Activated naive CD4-positive, alpha-beta T cell treated with anti-CD3 and anti-CD28 coated beads, Interleukin-2, amount 50 U/mL, for 24 hours (primary cell): ENCODE results near the gene TMEM145.
"Not testable (repeated sequence)": the region's sequence is repeated elsewhere in the genome, so short reads cannot be mapped to it uniquely, and the experiment has no call there.

Experiments used
- H3K27ac Mint-ChIP-seq: one replicate; pipeline ENCODE4 v1.8.0; 2021; ENCODE audit warnings: mild to moderate bottlenecking, mixed read lengths
- H3K27me3 Mint-ChIP-seq: one replicate; pipeline ENCODE4 v1.8.0; 2021; ENCODE audit warnings: mixed read lengths
- H3K36me3 Mint-ChIP-seq: one replicate; pipeline ENCODE4 v1.8.0; 2021; ENCODE audit warnings: mixed read lengths
- H3K4me1 Mint-ChIP-seq: one replicate; pipeline ENCODE4 v1.8.0; 2021; ENCODE audit warnings: mixed read lengths
- H3K4me3 Mint-ChIP-seq: one replicate; pipeline ENCODE4 v1.8.0; 2021; ENCODE audit warnings: mild to moderate bottlenecking, mixed read lengths
- H3K9me3 Mint-ChIP-seq: one replicate; pipeline ENCODE4 v1.8.0; 2021; ENCODE audit warnings: mixed read lengths

The TMEM145 gene

GRCh38 chr19:42330241-42330711 lies 17.2 kb downstream of the TMEM145 start:
- Mint-ChIP-seq H3K27me3 (no peaks in the 10 kb centered on the region), H3K36me3 (no peaks in the 10 kb centered on the region), H3K4me1 (peaks cover 16% of the 10 kb centered on the region), H3K4me3 (no peak overlapping the region), H3K9me3 (no peaks in the 10 kb centered on the region), H3K27ac (no peak overlapping the region)

- not testable (repeated sequence) for H3K27ac Mint-ChIP-seq, H3K4me3 Mint-ChIP-seq, H3K9me3 Mint-ChIP-seq, H3K36me3 Mint-ChIP-seq, H3K27me3 Mint-ChIP-seq
- peaks cover 16% of the 10 kb centered on the region for H3K4me1 Mint-ChIP-seq
Observed at GRCh38 chr19:42331333-42331732, 18.2 kb downstream of the TMEM145 start.

- Mint-ChIP-seq H3K36me3 (no peaks in the 10 kb centered on the region), H3K4me3 (no peak overlapping the region), H3K4me1 (peaks cover 10% of the 10 kb centered on the region), H3K27ac (no peak overlapping the region), H3K27me3 (no peaks in the 10 kb centered on the region), H3K9me3 (no peaks in the 10 kb centered on the region)
Observed at GRCh38 chr19:42332059-42332458, 18.9 kb downstream of the TMEM145 start.

- no peaks in the 10 kb centered on the region for H3K9me3 Mint-ChIP-seq
- no peaks in the 10 kb centered on the region for H3K36me3 Mint-ChIP-seq
- no peak overlapping the region for H3K27ac Mint-ChIP-seq
Observed at GRCh38 chr19:42333018-42333417, 19.9 kb downstream of the TMEM145 start.

GRCh38 chr19:42333975-42334696 lies 21.0 kb downstream of the TMEM145 start:
- H3K27ac Mint-ChIP-seq: no peak overlapping the region
- H3K36me3 Mint-ChIP-seq: peaks cover 2% of the 10 kb centered on the region
- no peaks in the 10 kb centered on the region for H3K9me3 Mint-ChIP-seq
- H3K4me3 Mint-ChIP-seq: no peak overlapping the region
- no peaks in the 10 kb centered on the region for H3K4me1 Mint-ChIP-seq
- H3K27me3 Mint-ChIP-seq: no peaks in the 10 kb centered on the region

More at GRCh38 chr19:42333018-42333417, 19.9 kb downstream of the TMEM145 start:
- H3K4me3 Mint-ChIP-seq: no peak overlapping the region
- no peaks in the 10 kb centered on the region for H3K27me3 Mint-ChIP-seq
- H3K4me1 Mint-ChIP-seq: peaks cover 3% of the 10 kb centered on the region

- Mint-ChIP-seq H3K4me3 (no peak overlapping the region), H3K9me3 (no peaks in the 10 kb centered on the region), H3K36me3 (peaks cover 2% of the 10 kb centered on the region), H3K27me3 (no peaks in the 10 kb centered on the region), H3K4me1 (no peaks in the 10 kb centered on the region), H3K27ac (no peak overlapping the region)
Observed at GRCh38 chr19:42334697-42335373, 21.7 kb downstream of the TMEM145 start.

- Mint-ChIP-seq H3K27ac (no peak overlapping the region), H3K36me3 (peaks cover 2% of the 10 kb centered on the region), H3K4me1 (no peaks in the 10 kb centered on the region), H3K27me3 (no peaks in the 10 kb centered on the region), H3K9me3 (no peaks in the 10 kb centered on the region), H3K4me3 (no peak overlapping the region)
Observed at GRCh38 chr19:42335374-42335936, 22.3 kb downstream of the TMEM145 start.

GRCh38 chr19:42335971-42336370 lies 22.9 kb downstream of the TMEM145 start:
- H3K27me3 Mint-ChIP-seq: no peaks in the 10 kb centered on the region
- H3K9me3 Mint-ChIP-seq: no peaks in the 10 kb centered on the region
- no peaks in the 10 kb centered on the region for H3K4me1 Mint-ChIP-seq
- no peak overlapping the region for H3K4me3 Mint-ChIP-seq
- peaks cover 2% of the 10 kb centered on the region for H3K36me3 Mint-ChIP-seq
- H3K27ac Mint-ChIP-seq: no peak overlapping the region

- H3K36me3 Mint-ChIP-seq, H3K9me3 Mint-ChIP-seq, H3K27me3 Mint-ChIP-seq, H3K4me1 Mint-ChIP-seq, H3K4me3 Mint-ChIP-seq, H3K27ac Mint-ChIP-seq: not testable (repeated sequence)
Observed at GRCh38 chr19:42339126-42339860, 26.2 kb downstream of the TMEM145 start.

GRCh38 chr19:42339922-42340321 lies 26.8 kb downstream of the TMEM145 start:
- not testable (repeated sequence) for H3K36me3 Mint-ChIP-seq, H3K27ac Mint-ChIP-seq, H3K27me3 Mint-ChIP-seq, H3K4me3 Mint-ChIP-seq, H3K9me3 Mint-ChIP-seq, H3K4me1 Mint-ChIP-seq

- no peaks in the 10 kb centered on the region for H3K4me1 Mint-ChIP-seq
- no peak overlapping the region for H3K4me3 Mint-ChIP-seq
- H3K27me3 Mint-ChIP-seq: no peaks in the 10 kb centered on the region
- H3K27ac Mint-ChIP-seq: no peak overlapping the region
- H3K9me3 Mint-ChIP-seq: no peaks in the 10 kb centered on the region
- peaks cover 7% of the 10 kb centered on the region for H3K36me3 Mint-ChIP-seq
Observed at GRCh38 chr19:42343344-42344110, 30.4 kb downstream of the TMEM145 start.

GRCh38 chr19:42344336-42344893 lies 31.3 kb downstream of the TMEM145 start:
- H3K4me3 Mint-ChIP-seq: no peak overlapping the region
- H3K9me3 Mint-ChIP-seq: no peaks in the 10 kb centered on the region
- H3K4me1 Mint-ChIP-seq: no peaks in the 10 kb centered on the region
- peaks cover 7% of the 10 kb centered on the region for H3K36me3 Mint-ChIP-seq
- no peaks in the 10 kb centered on the region for H3K27me3 Mint-ChIP-seq
- H3K27ac Mint-ChIP-seq: no peak overlapping the region

GRCh38 chr19:42345191-42345812 lies 32.2 kb downstream of the TMEM145 start:
- H3K36me3 Mint-ChIP-seq: peaks cover 7% of the 10 kb centered on the region

GRCh38 chr19:42348211-42348610 lies 35.1 kb downstream of the TMEM145 start:
- H3K27me3 Mint-ChIP-seq: no peaks in the 10 kb centered on the region
- peaks cover 10% of the 10 kb centered on the region for H3K36me3 Mint-ChIP-seq
- H3K9me3 Mint-ChIP-seq: no peaks in the 10 kb centered on the region
- no peak overlapping the region for H3K4me3 Mint-ChIP-seq
- H3K27ac Mint-ChIP-seq: no peak overlapping the region
- H3K4me1 Mint-ChIP-seq: no peaks in the 10 kb centered on the region

More at GRCh38 chr19:42345191-42345812, 32.2 kb downstream of the TMEM145 start:
- H3K4me1 Mint-ChIP-seq: no peaks in the 10 kb centered on the region
- H3K27ac Mint-ChIP-seq: no peak overlapping the region
- H3K27me3 Mint-ChIP-seq: no peaks in the 10 kb centered on the region
- no peaks in the 10 kb centered on the region for H3K9me3 Mint-ChIP-seq
- no peak overlapping the region for H3K4me3 Mint-ChIP-seq
